A549 (cell line): Measurements from ENCODE around the gene SUPT4H1. TPM values are rescaled to one million over a fixed set of nuclear protein-coding genes. Genes with fewer than 3 reads are reported as not detected.

Experiments used
- ATAC-seq, 2 experiments: fragments of 200-7000 bp in 1 of 2; fragments of >200 bp in 1 of 2; cut with Nextera tagmentation in 1 of 2; cut with Tn5 transposase in 1 of 2; 3 replicates each; pipeline versions ENCODE4 v1.8.0 to v1.9.1; 2018 to 2020; ENCODE audit warnings: mild to moderate bottlenecking in 1 of 2, moderate library complexity in 1 of 2
- CTCF ChIA-PET: fragments of 300-600 bp; sonication (Branson Sonifier 250); formaldehyde crosslinking; extraction: SDS; loops from one replicate; lab custom pipeline; 2021; ENCODE audit warnings: antibody characterized with exemption, inconsistent platforms; lab: Yijun Ruan, JAX
- POLR2A ChIA-PET: fragments of 350-600 bp; formaldehyde crosslinking; extraction: SDS; loops from one replicate; lab custom pipeline; 2021; ENCODE audit warnings: antibody characterized with exemption, inconsistent platforms; lab: Yijun Ruan, JAX
- DNase-seq, 2 experiments: peaks; one replicate each; pipeline versions ENCODE4 v3.0.0 to v3.0.0-alpha.2; 2011 to 2016; ENCODE audit warnings: low read depth in 1 of 2, low spot score in 1 of 2
- FAIRE-seq: peaks from 2 replicates; lab custom pipeline; 2011; peaks lifted over from hg19 to GRCh38; lab: Jason Lieb, UNC
- H3K27ac ChIP-seq, 2 experiments: fragments of >200 bp; sonication (Bioruptor Twin); formaldehyde crosslinking; 3 replicates each; pipeline ENCODE4 v1.5.1; 2016 to 2017
- H3K4me1 ChIP-seq: fragments of >200 bp; sonication (Bioruptor Twin); formaldehyde crosslinking; 3 replicates; pipeline ENCODE4 v1.6.1; 2016
- H3K4me2 ChIP-seq: fragments of >200 bp; sonication (Bioruptor Twin); formaldehyde crosslinking; 3 replicates; pipeline ENCODE4 v1.6.1; 2016
- H3K4me3 ChIP-seq: fragments of >200 bp; sonication (Bioruptor Twin); formaldehyde crosslinking; 3 replicates; pipeline ENCODE4 v1.5.1; 2016
- H3K9me3 ChIP-seq: fragments of >200 bp; sonication (Bioruptor Twin); formaldehyde crosslinking; 3 replicates; pipeline ENCODE4 v1.6.1; 2016
- BHLHE40 ChIP-seq: IDR thresholded peaks from 2 replicates; pipeline ENCODE4 v1.6.1; 2012; ENCODE audit warnings: low read depth, low read length, inconsistent platforms
- CHD4 ChIP-seq: fragments of 200-600 bp; sonication (generic); IDR thresholded peaks from 2 replicates; pipeline ENCODE4 v1.6.1; 2016; ENCODE audit warnings: antibody characterized with exemption, mild to moderate bottlenecking, borderline replicate concordance
- ELK1 ChIP-seq: fragments of 150-350 bp; IDR thresholded peaks from 2 replicates; pipeline ENCODE4 v1.6.1; 2014; ENCODE audit warnings: low read depth, mild to moderate bottlenecking, low read length
- EP300 ChIP-seq, 2 experiments: fragments of >200 bp; sonication (Bioruptor Twin); formaldehyde crosslinking; IDR thresholded peaks; 2 replicates in 1 of 2; 3 replicates in 1 of 2; pipeline ENCODE4 v1.6.1; 2016 to 2017
- ESRRA ChIP-seq: fragments of 150-350 bp; IDR thresholded peaks from 2 replicates; pipeline ENCODE4 v1.6.1; 2014; ENCODE audit warnings: mild to moderate bottlenecking, low read length, borderline replicate concordance
- FOSB ChIP-seq: fragments of 250-450 bp; sonication (Bioruptor Pico); IDR thresholded peaks from 2 replicates; pipeline ENCODE4 v1.5.0; 2020; ENCODE audit warnings: mild to moderate bottlenecking, moderate library complexity
- FOSL2 ChIP-seq, 2 experiments: fragments of 450-650 bp in 1 of 2; fragments of >200 bp in 1 of 2; sonication (Bioruptor Twin) in 1 of 2; formaldehyde crosslinking; IDR thresholded peaks; 2 replicates each; pipeline versions ENCODE4 v1.5.0 to v1.6.1; 2016 to 2020; ENCODE audit warnings: mild to moderate bottlenecking in 1 of 2, moderate library complexity in 1 of 2
- FOXS1 ChIP-seq: fragments of 250-450 bp; sonication (Bioruptor Pico); IDR thresholded peaks from 2 replicates; pipeline ENCODE4 v1.5.0; 2020; ENCODE audit warnings: mild to moderate bottlenecking, moderate library complexity
- GATA3 ChIP-seq: IDR thresholded peaks from 2 replicates; pipeline ENCODE4 v1.6.1; 2012; ENCODE audit warnings: borderline replicate concordance
- HEYL ChIP-seq: fragments of 250-450 bp; sonication (Bioruptor Pico); IDR thresholded peaks from 2 replicates; pipeline ENCODE4 v1.8.0; 2021; ENCODE audit warnings: mild to moderate bottlenecking, moderate library complexity
- MAFK ChIP-seq: fragments of 450-650 bp; IDR thresholded peaks from 2 replicates; pipeline ENCODE4 v1.6.1; 2014; ENCODE audit not compliant: partially characterized antibody
- MAX ChIP-seq: IDR thresholded peaks from 2 replicates; pipeline ENCODE4 v1.6.1; 2012
- NFE2L2 ChIP-seq: fragments of 150-350 bp; conservative IDR thresholded peaks from 2 replicates; pipeline ENCODE4 v1.6.1; 2014; ENCODE audit warnings: low read length
- NR3C1 ChIP-seq: fragments of >200 bp; sonication (Bioruptor Twin); formaldehyde crosslinking; IDR thresholded peaks from 3 replicates; pipeline ENCODE4 v1.6.1; 2017
- RAD21 ChIP-seq, 2 experiments: fragments of >200 bp in 1 of 2; sonication (Bioruptor Twin) in 1 of 2; formaldehyde crosslinking in 1 of 2; IDR thresholded peaks in 1 of 2; conservative IDR thresholded peaks in 1 of 2; 2 replicates in 1 of 2; 3 replicates in 1 of 2; pipeline ENCODE4 v1.6.1; 2012 to 2018; ENCODE audit warnings: inconsistent platforms in 1 of 2
- RFX5 ChIP-seq: fragments of 450-650 bp; IDR thresholded peaks from 2 replicates; pipeline ENCODE4 v1.7.1; 2014; ENCODE audit warnings: antibody characterized with exemption, mild to moderate bottlenecking, moderate library complexity
- RNF2 ChIP-seq: fragments of 200-600 bp; sonication (generic); IDR thresholded peaks from 2 replicates; pipeline ENCODE4 v1.6.1; 2016; ENCODE audit warnings: low read depth, mild to moderate bottlenecking, antibody characterized with exemption, moderate library complexity, borderline replicate concordance
- SMC3 ChIP-seq: fragments of >200 bp; sonication (Bioruptor Twin); formaldehyde crosslinking; IDR thresholded peaks from 3 replicates; pipeline ENCODE4 v1.6.1; 2018; ENCODE audit warnings: inconsistent platforms
- TFCP2L1 ChIP-seq: fragments of 250-450 bp; sonication (Bioruptor Pico); IDR thresholded peaks from 2 replicates; pipeline ENCODE4 v1.5.0; 2021; ENCODE audit warnings: mild to moderate bottlenecking
- WGBS: methylation state at CpG from one replicate; pipeline ENCODE4 v1.1.6; 2017; ENCODE audit errors: missing lambda C conversion rate; 5-methylcytosine and 5-hydroxymethylcytosine counted together
- polyA plus RNA-seq, 4 experiments: library from polyadenylated mRNA; depleted of rRNA in 3 of 4; stranded (reverse); fragments of >200 nt; fragmentation: RNase III in 1 of 4; extraction: RNeasy Plus Mini Kit Qiagen cat#74134 plus additional on column Dnase treatment in 1 of 4; gene quantifications; 2 replicates in 3 of 4; 3 replicates in 1 of 4; pipeline ENCODE4 v1.2.3, GENCODE V29; 2011 to 2017
- TF ChIP-seq, protein P1 (sequence below): fragments of 200-600 bp; sonication (generic); IDR thresholded peaks from 2 replicates; pipeline ENCODE4 v1.6.1; 2016; ENCODE audit warnings: antibody characterized with exemption, mild to moderate bottlenecking, moderate library complexity
- TF ChIP-seq, protein P2 (sequence below): fragments of 250-450 bp; sonication (Bioruptor Pico); IDR thresholded peaks from 2 replicates; pipeline ENCODE4 v1.5.0; 2021; ENCODE audit warnings: mild to moderate bottlenecking, moderate library complexity, borderline replicate concordance
- TF ChIP-seq, protein P3 (sequence below): fragments of >200 bp; sonication (Bioruptor Twin); formaldehyde crosslinking; IDR thresholded peaks from 3 replicates; pipeline ENCODE4 v1.5.1; 2016

Gene SUPT4H1
- polyA plus RNA-seq, 2 of the 4 experiments (the other 2 are of a cell fraction): 123 to 241 TPM

- Histone ChIP-seq H3K4me2 (no peak overlapping the region), H3K4me3 (no peak overlapping the region), H3K4me1 (peaks cover 7% of the 10 kb centered on the region), H3K27ac (no peak overlapping the region), H3K9me3 (no peaks in the 10 kb centered on the region)
- FAIRE-seq (no peak), ATAC-seq (no peak), DNase-seq (no peak)
- POLR2A ChIA-PET: no interaction called here
- 90% methylated on average over 10 of the region's 10 CpGs for WGBS
- CTCF ChIA-PET: interaction anchor here (0.8 to 2.8 kb wide), 2 partner anchors 13 to 19 kb away, joined by 3 to 11 read pairs; no protein-coding TSS in a partner anchor
- no peak for TF ChIP-seq ESRRA
- TF ChIP-seq ELK1: no peak
- TF ChIP-seq FOXS1: no peak
- no peak for TF ChIP-seq MAFK
- TF ChIP-seq CHD4: no peak
- TF ChIP-seq BHLHE40: no peak
- no peak for TF ChIP-seq EP300 (IDR thresholded peaks at IDR 0.05)
These were observed 21.4 kb downstream of the SUPT4H1 start for GRCh38 chr17:58330538-58330996.

GRCh38 chr17:58329810-58330537 is 22.0 kb downstream of the SUPT4H1 start:
- ChIA-PET CTCF (interaction anchor here (0.8 to 2.8 kb wide), 2 partner anchors 13 to 20 kb away, joined by 3 to 11 read pairs; no protein-coding TSS in a partner anchor), POLR2A (no interaction called here)
- no peak overlapping the region for H3K4me3 ChIP-seq
- WGBS: 62% methylated on average over 4 of the region's 4 CpGs
- H3K4me2 ChIP-seq: no peak overlapping the region
- H3K9me3 ChIP-seq: no peaks in the 10 kb centered on the region
- FAIRE-seq (no peak), ATAC-seq (no peak), DNase-seq (no peak)
- H3K4me1 ChIP-seq: peaks cover 9% of the 10 kb centered on the region
- TF ChIP-seq GATA3 (no peak), EP300 (IDR thresholded peaks at IDR 0.05) (no peak), MAFK (no peak), NR3C1 (no peak), SMC3 (no peak), RNF2 (no peak), HEYL (CRISPR knock-in tag) (no peak), FOSB (CRISPR knock-in tag) (no peak), BHLHE40 (no peak), NFE2L2 (no peak), RFX5 (no peak), MAX (no peak), FOSL2 (IDR thresholded peaks at IDR 0.05) (no peak), FOSL2 (CRISPR knock-in tag; IDR thresholded peaks at IDR 0.05) (no peak), TFCP2L1 (no peak), RAD21 (conservative IDR thresholded peaks at IDR 0.05 in 1 of 2, IDR thresholded peaks at IDR 0.05 in 1 of 2) (no peak)
- TF ChIP-seq, protein P1, sequence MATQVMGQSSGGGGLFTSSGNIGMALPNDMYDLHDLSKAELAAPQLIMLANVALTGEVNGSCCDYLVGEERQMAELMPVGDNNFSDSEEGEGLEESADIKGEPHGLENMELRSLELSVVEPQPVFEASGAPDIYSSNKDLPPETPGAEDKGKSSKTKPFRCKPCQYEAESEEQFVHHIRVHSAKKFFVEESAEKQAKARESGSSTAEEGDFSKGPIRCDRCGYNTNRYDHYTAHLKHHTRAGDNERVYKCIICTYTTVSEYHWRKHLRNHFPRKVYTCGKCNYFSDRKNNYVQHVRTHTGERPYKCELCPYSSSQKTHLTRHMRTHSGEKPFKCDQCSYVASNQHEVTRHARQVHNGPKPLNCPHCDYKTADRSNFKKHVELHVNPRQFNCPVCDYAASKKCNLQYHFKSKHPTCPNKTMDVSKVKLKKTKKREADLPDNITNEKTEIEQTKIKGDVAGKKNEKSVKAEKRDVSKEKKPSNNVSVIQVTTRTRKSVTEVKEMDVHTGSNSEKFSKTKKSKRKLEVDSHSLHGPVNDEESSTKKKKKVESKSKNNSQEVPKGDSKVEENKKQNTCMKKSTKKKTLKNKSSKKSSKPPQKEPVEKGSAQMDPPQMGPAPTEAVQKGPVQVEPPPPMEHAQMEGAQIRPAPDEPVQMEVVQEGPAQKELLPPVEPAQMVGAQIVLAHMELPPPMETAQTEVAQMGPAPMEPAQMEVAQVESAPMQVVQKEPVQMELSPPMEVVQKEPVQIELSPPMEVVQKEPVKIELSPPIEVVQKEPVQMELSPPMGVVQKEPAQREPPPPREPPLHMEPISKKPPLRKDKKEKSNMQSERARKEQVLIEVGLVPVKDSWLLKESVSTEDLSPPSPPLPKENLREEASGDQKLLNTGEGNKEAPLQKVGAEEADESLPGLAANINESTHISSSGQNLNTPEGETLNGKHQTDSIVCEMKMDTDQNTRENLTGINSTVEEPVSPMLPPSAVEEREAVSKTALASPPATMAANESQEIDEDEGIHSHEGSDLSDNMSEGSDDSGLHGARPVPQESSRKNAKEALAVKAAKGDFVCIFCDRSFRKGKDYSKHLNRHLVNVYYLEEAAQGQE: no peak
- TF ChIP-seq, protein P2, sequence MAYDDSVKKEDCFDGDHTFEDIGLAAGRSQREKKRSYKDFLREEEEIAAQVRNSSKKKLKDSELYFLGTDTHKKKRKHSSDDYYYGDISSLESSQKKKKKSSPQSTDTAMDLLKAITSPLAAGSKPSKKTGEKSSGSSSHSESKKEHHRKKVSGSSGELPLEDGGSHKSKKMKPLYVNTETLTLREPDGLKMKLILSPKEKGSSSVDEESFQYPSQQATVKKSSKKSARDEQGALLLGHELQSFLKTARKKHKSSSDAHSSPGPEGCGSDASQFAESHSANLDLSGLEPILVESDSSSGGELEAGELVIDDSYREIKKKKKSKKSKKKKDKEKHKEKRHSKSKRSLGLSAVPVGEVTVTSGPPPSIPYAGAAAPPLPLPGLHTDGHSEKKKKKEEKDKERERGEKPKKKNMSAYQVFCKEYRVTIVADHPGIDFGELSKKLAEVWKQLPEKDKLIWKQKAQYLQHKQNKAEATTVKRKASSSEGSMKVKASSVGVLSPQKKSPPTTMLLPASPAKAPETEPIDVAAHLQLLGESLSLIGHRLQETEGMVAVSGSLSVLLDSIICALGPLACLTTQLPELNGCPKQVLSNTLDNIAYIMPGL (CRISPR knock-in tag): no peak
- TF ChIP-seq, protein P3, sequence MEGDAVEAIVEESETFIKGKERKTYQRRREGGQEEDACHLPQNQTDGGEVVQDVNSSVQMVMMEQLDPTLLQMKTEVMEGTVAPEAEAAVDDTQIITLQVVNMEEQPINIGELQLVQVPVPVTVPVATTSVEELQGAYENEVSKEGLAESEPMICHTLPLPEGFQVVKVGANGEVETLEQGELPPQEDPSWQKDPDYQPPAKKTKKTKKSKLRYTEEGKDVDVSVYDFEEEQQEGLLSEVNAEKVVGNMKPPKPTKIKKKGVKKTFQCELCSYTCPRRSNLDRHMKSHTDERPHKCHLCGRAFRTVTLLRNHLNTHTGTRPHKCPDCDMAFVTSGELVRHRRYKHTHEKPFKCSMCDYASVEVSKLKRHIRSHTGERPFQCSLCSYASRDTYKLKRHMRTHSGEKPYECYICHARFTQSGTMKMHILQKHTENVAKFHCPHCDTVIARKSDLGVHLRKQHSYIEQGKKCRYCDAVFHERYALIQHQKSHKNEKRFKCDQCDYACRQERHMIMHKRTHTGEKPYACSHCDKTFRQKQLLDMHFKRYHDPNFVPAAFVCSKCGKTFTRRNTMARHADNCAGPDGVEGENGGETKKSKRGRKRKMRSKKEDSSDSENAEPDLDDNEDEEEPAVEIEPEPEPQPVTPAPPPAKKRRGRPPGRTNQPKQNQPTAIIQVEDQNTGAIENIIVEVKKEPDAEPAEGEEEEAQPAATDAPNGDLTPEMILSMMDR: no peak
- H3K27ac ChIP-seq: no peak overlapping the region
